HEK293 (cell line): ENCODE measurements around the gene RPL35.

ENCODE experiments used
- CTCF ChIA-PET: fragments of 350-600 bp; formaldehyde crosslinking; extraction: SDS; loops from one replicate; lab custom pipeline; 2021; ENCODE audit warnings: antibody characterized with exemption; lab: Yijun Ruan, JAX
- POLR2A ChIA-PET: fragments of 300-600 bp; formaldehyde crosslinking; extraction: SDS; loops from one replicate; lab custom pipeline; 2020; ENCODE audit warnings: antibody characterized with exemption, inconsistent platforms; lab: Yijun Ruan, JAX
- H3K27ac ChIP-seq: fragments of 200-500 bp; sonication (Bioruptor generic); 2 replicates; pipeline ENCODE4 v1.5.1; 2014; ENCODE audit warnings: low read depth, low read length, control low read depth, inconsistent platforms; ENCODE audit errors: extremely low read depth
- H3K36me3 ChIP-seq, 2 experiments: fragments of 200-500 bp in 1 of 2; sonication (Bioruptor generic) in 1 of 2; 1 replicate in 1 of 2; 2 replicates in 1 of 2; pipeline ENCODE4 v1.5.1; 2014 to 2017; ENCODE audit warnings: inconsistent platforms in 2 of 2, low read length in 2 of 2; ENCODE audit not compliant: control insufficient read depth in 2 of 2, insufficient read depth in 1 of 2
- H3K4me1 ChIP-seq: fragments of 200-500 bp; sonication (Bioruptor generic); 2 replicates; pipeline ENCODE4 v1.5.1; 2014; ENCODE audit warnings: mild to moderate bottlenecking, low read length, inconsistent platforms; ENCODE audit not compliant: control insufficient read depth, insufficient read depth
- H3K4me3 ChIP-seq: 2 replicates; pipeline ENCODE4 v1.5.1; 2011; ENCODE audit warnings: low read depth, mild to moderate bottlenecking, control low read depth, low read length, moderate library complexity
- H3K9me3 ChIP-seq: fragments of 200-500 bp; sonication (Bioruptor generic); 2 replicates; pipeline ENCODE4 v1.5.1; 2014; ENCODE audit warnings: low read depth, low read length, inconsistent platforms; ENCODE audit not compliant: control insufficient read depth, insufficient read depth
- GLI2 ChIP-seq: fragments of 450-650 bp; formaldehyde crosslinking; IDR thresholded peaks from 2 replicates; pipeline ENCODE4; 2017; ENCODE audit warnings: missing biosample characterization, missing genetic modification characterization, low read depth, borderline replicate concordance
- PRDM4 ChIP-seq: fragments of 450-650 bp; formaldehyde crosslinking; IDR thresholded peaks from 2 replicates; pipeline ENCODE4 v1.5.1; 2017; ENCODE audit warnings: missing biosample characterization, missing genetic modification characterization
- YY1 ChIP-seq: fragments of 450-650 bp; formaldehyde crosslinking; IDR thresholded peaks from 2 replicates; pipeline ENCODE4 v1.5.1; 2018; ENCODE audit warnings: missing biosample characterization, missing genetic modification characterization
- ZBTB26 ChIP-seq: fragments of 450-650 bp; formaldehyde crosslinking; optimal IDR thresholded peaks from 2 replicates; pipeline ENCODE3; 2016; ENCODE audit warnings: missing biosample characterization, mild to moderate bottlenecking, missing genetic modification characterization
- ZFP3 ChIP-seq: fragments of 450-650 bp; formaldehyde crosslinking; IDR thresholded peaks from 2 replicates; pipeline ENCODE4 v1.5.1; 2016; ENCODE audit warnings: low read depth, missing biosample characterization, missing genetic modification characterization
- ZNF133 ChIP-seq: fragments of 450-650 bp; formaldehyde crosslinking; IDR thresholded peaks from 2 replicates; pipeline ENCODE4 v1.5.1; 2016; ENCODE audit warnings: missing biosample characterization, missing genetic modification characterization
- ZNF2 ChIP-seq: fragments of 450-650 bp; formaldehyde crosslinking; IDR thresholded peaks from 2 replicates; pipeline ENCODE4 v1.5.1; 2016; ENCODE audit warnings: missing biosample characterization, missing genetic modification characterization
- ZNF211 ChIP-seq: fragments of 450-650 bp; formaldehyde crosslinking; IDR thresholded peaks from 2 replicates; pipeline ENCODE4 v1.5.1; 2016; ENCODE audit warnings: low read depth, missing biosample characterization, missing genetic modification characterization
- ZNF335 ChIP-seq: fragments of 450-650 bp; formaldehyde crosslinking; conservative IDR thresholded peaks from 2 replicates; pipeline ENCODE4 v1.5.1; 2016; ENCODE audit warnings: missing biosample characterization, missing genetic modification characterization
- ZNF416 ChIP-seq: fragments of 450-650 bp; formaldehyde crosslinking; IDR thresholded peaks from 2 replicates; pipeline ENCODE4 v1.5.1; 2016; ENCODE audit warnings: missing biosample characterization, missing genetic modification characterization
- ZNF677 ChIP-seq: fragments of 450-650 bp; IDR thresholded peaks from 2 replicates; pipeline ENCODE4 v1.5.0; 2018; ENCODE audit warnings: missing biosample characterization, mild to moderate bottlenecking, missing genetic modification characterization, moderate library complexity
- ZNF768 ChIP-seq: fragments of 450-650 bp; formaldehyde crosslinking; IDR thresholded peaks from 2 replicates; pipeline ENCODE4 v1.5.1; 2018; ENCODE audit warnings: missing biosample characterization, mild to moderate bottlenecking, missing genetic modification characterization
- TF ChIP-seq, protein P1 (sequence below): fragments of 450-650 bp; formaldehyde crosslinking; IDR thresholded peaks from 2 replicates; pipeline ENCODE4 v1.5.1; 2016; ENCODE audit warnings: missing biosample characterization, missing genetic modification characterization
- TF ChIP-seq, protein P2 (sequence below): fragments of 450-650 bp; formaldehyde crosslinking; IDR thresholded peaks from 2 replicates; pipeline ENCODE4 v1.5.1; 2016; ENCODE audit warnings: missing biosample characterization, missing genetic modification characterization
- TF ChIP-seq, protein P3 (sequence below): fragments of 450-650 bp; formaldehyde crosslinking; IDR thresholded peaks from 2 replicates; pipeline ENCODE4 v1.5.1; 2016; ENCODE audit warnings: missing biosample characterization, missing genetic modification characterization, borderline replicate concordance

Gene RPL35

DNA sequence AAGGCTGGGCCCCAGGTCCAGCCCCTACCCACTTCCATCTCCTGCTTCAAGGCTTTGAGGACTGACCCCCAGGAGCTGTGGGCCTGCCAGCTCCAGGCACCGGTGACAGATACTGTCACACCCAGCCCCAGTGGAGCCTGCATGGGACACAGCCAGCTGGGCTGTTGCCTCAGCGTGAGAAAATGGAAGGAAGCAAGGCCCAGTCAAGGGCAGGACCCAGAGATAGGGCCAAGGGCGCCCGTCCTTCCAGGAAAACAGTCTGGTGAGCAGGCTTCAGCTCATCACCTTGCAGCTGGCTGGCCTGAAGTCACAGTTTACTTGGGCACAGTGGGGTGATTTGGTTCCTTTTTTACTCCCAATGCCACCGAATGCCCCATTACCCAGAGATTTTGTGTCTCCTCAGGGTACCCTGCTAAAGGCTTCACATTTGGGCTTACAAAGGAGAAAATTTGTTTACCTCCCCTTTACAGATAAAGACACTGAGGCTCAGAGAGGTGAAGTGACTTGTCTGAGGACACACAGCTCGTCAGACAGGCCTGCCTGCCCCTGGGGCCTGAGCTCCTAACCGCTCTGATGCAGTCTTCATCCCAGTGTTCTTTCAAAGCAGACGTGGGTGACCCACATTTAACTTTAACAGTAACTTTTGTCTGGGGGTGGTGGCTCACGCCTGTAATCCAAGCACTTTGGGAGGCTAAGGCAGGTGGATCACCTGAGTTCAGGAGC, 30.0 kb downstream of the RPL35 start:
- H3K27ac ChIP-seq = no peak overlapping the region
- CTCF ChIA-PET = interaction anchor here (0.7 to 31.1 kb wide), 10 partner anchors 9 to 56 kb away, joined by 3 to 1257 read pairs (median 6); partner anchors contain the start of genes NR6A1, OLFML2A and WDR38
- TF ChIP-seq ZNF768 (tag by site-specific recombination) (0 out of 2 replicates have a peak, but pooled peaks have one; percentile 66), ZNF2 (tag by site-specific recombination) (no peak), ZBTB26 (tag by site-specific recombination) (no peak), YY1 (no peak)
- TF ChIP-seq, protein P1, sequence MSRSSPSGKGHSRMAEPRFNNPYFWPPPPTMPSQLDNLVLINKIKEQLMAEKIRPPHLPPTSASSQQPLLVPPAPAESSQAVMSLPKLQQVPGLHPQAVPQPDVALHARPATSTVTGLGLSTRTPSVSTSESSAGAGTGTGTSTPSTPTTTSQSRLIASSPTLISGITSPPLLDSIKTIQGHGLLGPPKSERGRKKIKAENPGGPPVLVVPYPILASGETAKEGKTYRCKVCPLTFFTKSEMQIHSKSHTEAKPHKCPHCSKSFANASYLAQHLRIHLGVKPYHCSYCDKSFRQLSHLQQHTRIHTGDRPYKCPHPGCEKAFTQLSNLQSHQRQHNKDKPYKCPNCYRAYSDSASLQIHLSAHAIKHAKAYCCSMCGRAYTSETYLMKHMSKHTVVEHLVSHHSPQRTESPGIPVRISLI (tag by site-specific recombination) = no peak
- TF ChIP-seq, all 188 proteins: peak for 1
- POLR2A ChIA-PET = interaction anchor here (0.9 to 1.5 kb wide), 4 partner anchors 13 to 410 kb away, joined by 3 to 9 read pairs (median 4); partner anchors contain the start of genes HSPA5 and NR6A1
- H3K9me3 ChIP-seq = no peaks in the 10 kb centered on the region
- no peak overlapping the region for H3K4me3 ChIP-seq
- no peaks in the 10 kb centered on the region for H3K36me3 ChIP-seq
- peaks cover 10% of the 10 kb centered on the region for H3K4me1 ChIP-seq

- Histone ChIP-seq H3K4me1 (peaks cover 10% of the 10 kb centered on the region), H3K36me3 (no peaks in the 10 kb centered on the region), H3K9me3 (no peaks in the 10 kb centered on the region), H3K4me3 (no peak overlapping the region), H3K27ac (no peak overlapping the region)
- TF ChIP-seq ZFP3 (tag by site-specific recombination) = peak; percentile 94
- TF ChIP-seq, protein P2, sequence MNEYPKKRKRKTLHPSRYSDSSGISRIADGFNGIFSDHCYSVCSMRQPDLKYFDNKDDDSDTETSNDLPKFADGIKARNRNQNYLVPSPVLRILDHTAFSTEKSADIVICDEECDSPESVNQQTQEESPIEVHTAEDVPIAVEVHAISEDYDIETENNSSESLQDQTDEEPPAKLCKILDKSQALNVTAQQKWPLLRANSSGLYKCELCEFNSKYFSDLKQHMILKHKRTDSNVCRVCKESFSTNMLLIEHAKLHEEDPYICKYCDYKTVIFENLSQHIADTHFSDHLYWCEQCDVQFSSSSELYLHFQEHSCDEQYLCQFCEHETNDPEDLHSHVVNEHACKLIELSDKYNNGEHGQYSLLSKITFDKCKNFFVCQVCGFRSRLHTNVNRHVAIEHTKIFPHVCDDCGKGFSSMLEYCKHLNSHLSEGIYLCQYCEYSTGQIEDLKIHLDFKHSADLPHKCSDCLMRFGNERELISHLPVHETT (tag by site-specific recombination) = no peak
- no peak for TF ChIP-seq ZBTB26 (tag by site-specific recombination)
- ChIA-PET CTCF (interaction anchor here (1.1 to 31.1 kb wide), 5 partner anchors 9 to 55 kb away, joined by 3 to 1257 read pairs (median 11); partner anchors contain the start of genes NR6A1, OLFML2A and WDR38), POLR2A (interaction anchor here (0.6 kb wide), 1 partner anchor 109 kb away, joined by 12 read pairs; no protein-coding TSS in a partner anchor)
Observed at GRCh38 chr9:124830593-124830992, 31.2 kb downstream of the RPL35 start.

DNA sequence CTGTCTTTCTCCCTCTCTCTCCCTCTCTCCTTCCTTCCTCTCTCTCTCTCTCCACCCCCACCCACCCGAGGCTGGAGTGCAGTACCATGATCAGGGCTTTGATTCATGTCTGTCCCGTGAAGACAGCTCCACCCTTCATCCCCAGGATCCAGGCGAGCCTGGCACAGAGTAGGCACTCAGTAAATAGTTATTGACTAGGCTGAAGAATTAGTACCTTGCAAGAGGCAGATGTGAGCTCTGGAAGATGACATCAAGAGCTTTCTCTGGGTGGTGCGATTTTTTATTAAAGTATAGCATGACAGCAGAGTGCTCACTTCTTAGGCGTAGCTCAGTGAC, 32.5 kb downstream of the RPL35 start:
- Histone ChIP-seq H3K4me1 (peaks cover 3% of the 10 kb centered on the region), H3K36me3 (no peaks in the 10 kb centered on the region), H3K4me3 (no peak overlapping the region), H3K27ac (no peak overlapping the region), H3K9me3 (no peaks in the 10 kb centered on the region)
- ChIA-PET CTCF (interaction anchor here (0.6 to 31.1 kb wide), 5 partner anchors 11 to 53 kb away, joined by 3 to 1257 read pairs (median 6); partner anchors contain the start of genes NR6A1 and OLFML2A), POLR2A (interaction anchor here (0.7 to 1.5 kb wide), 3 partner anchors 12 to 1323 kb away, joined by 3 read pairs; no protein-coding TSS in a partner anchor)
- TF ChIP-seq ZNF416 (tag by site-specific recombination) (no peak), GLI2 (tag by site-specific recombination) (no peak), PRDM4 (no peak), ZNF335 (tag by site-specific recombination) (no peak), ZNF211 (tag by site-specific recombination) (no peak), ZNF677 (tag by site-specific recombination) (no peak), ZNF133 (tag by site-specific recombination) (no peak)
- TF ChIP-seq, protein P3, sequence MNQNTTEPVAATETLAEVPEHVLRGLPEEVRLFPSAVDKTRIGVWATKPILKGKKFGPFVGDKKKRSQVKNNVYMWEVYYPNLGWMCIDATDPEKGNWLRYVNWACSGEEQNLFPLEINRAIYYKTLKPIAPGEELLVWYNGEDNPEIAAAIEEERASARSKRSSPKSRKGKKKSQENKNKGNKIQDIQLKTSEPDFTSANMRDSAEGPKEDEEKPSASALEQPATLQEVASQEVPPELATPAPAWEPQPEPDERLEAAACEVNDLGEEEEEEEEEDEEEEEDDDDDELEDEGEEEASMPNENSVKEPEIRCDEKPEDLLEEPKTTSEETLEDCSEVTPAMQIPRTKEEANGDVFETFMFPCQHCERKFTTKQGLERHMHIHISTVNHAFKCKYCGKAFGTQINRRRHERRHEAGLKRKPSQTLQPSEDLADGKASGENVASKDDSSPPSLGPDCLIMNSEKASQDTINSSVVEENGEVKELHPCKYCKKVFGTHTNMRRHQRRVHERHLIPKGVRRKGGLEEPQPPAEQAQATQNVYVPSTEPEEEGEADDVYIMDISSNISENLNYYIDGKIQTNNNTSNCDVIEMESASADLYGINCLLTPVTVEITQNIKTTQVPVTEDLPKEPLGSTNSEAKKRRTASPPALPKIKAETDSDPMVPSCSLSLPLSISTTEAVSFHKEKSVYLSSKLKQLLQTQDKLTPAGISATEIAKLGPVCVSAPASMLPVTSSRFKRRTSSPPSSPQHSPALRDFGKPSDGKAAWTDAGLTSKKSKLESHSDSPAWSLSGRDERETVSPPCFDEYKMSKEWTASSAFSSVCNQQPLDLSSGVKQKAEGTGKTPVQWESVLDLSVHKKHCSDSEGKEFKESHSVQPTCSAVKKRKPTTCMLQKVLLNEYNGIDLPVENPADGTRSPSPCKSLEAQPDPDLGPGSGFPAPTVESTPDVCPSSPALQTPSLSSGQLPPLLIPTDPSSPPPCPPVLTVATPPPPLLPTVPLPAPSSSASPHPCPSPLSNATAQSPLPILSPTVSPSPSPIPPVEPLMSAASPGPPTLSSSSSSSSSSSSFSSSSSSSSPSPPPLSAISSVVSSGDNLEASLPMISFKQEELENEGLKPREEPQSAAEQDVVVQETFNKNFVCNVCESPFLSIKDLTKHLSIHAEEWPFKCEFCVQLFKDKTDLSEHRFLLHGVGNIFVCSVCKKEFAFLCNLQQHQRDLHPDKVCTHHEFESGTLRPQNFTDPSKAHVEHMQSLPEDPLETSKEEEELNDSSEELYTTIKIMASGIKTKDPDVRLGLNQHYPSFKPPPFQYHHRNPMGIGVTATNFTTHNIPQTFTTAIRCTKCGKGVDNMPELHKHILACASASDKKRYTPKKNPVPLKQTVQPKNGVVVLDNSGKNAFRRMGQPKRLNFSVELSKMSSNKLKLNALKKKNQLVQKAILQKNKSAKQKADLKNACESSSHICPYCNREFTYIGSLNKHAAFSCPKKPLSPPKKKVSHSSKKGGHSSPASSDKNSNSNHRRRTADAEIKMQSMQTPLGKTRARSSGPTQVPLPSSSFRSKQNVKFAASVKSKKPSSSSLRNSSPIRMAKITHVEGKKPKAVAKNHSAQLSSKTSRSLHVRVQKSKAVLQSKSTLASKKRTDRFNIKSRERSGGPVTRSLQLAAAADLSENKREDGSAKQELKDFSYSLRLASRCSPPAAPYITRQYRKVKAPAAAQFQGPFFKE (tag by site-specific recombination) = no peak
